Stimulated activated CD8-positive, alpha-beta memory T cell treated with anti-CD3 and anti-CD28 coated beads, Interleukin-12 subunit alpha, Interleukin-12 subunit beta, amount 100 ng/mL, for 4 hours (primary cell): ENCODE measurements around the gene FERMT1.
"Not testable (repeated sequence)": the region's sequence is repeated elsewhere in the genome, so short reads cannot be mapped to it uniquely, and the experiment has no call there.

Experiments
- DNase-seq: peaks from one replicate; pipeline ENCODE4 v3.0.0-alpha.2; 2020; ENCODE audit warnings: low read depth

FERMT1 gene

DNA sequence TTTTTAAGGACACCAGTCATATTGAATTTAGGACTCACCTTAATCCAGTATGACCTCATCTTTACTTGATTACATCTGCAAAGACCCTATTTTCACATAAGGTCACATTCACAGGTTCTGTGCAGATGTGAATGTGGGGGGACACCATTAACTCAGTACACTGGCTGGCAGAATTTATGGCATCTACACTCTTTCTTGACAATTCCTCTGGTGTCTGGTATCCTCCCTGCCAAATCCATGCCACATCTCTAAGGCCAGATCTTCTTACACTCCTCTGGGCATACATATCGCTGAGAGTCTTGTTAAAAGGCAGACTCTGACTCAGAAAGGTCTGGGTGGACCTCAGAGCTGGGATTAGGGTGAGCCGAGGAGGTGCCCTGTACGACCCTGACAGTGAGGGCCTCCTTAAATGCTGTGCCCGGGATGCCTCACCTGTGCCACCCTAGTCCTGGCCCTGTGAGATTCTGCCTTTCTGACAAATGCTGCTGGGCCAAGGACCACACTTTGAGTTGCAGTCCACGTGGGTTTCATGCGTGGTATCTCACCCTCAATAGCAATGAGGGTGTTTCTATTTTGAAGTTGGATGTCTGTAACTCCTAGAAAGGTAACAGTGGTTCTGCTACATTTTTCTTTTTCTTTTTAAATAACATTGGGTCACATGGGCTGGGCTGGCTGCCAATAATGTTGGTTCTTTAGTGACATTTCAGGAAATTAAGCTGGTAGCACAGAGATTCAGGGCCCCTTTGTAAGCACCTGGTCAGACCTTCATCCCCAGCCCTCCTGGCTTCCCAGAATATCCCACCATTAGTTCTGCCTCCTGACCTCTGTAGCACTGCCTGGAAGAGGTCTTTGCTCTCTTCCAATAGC is 51.8 kb downstream of the FERMT1 start:
- DNase-seq = no peak

DNA sequence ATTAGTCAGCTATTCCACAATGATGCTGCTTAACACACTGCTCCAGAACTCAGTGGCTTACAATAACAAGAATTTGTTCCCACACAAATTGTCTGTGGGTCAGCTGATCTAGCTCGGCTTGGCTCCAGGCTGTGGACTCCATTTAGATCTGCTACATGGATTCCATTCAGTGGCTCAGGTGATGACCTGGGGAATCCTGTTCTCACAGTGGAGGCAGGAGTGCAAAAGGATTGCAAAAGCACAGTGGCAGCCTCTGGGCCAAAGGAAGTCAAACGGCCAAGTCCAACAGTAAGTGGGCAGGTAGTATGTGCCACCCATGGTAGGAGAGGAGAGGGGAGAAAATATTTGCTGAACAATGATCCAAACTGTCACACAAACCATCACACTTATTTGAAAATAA is 53.2 kb downstream of the FERMT1 start:
- no peak for DNase-seq

DNA sequence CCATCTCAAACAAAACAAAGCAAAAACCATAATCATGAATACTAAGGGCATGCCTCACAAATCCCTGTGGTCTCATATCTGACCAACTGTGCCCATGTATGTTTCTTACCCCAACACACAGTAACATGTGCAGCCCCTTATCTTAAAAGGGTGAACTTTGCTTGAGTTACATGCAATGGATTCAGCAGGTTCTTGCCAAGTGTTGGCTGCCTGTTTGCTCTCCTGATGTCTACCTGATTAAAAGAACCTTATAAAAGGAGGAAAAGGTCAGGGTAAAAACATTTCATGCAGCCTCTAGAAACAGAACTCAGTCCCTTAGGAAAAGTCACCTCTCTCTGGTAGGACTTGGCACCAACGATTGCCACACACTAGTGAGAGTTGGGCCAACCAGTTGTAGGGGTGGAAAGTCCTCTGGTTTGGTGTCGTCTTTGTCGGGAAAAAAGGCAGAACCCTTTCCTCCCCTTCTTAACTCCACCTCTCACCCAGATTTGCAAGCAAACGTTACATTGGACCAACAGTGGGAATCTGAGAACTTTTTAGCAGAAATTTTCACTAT is 55.0 kb downstream of the FERMT1 start:
- no peak for DNase-seq

DNA sequence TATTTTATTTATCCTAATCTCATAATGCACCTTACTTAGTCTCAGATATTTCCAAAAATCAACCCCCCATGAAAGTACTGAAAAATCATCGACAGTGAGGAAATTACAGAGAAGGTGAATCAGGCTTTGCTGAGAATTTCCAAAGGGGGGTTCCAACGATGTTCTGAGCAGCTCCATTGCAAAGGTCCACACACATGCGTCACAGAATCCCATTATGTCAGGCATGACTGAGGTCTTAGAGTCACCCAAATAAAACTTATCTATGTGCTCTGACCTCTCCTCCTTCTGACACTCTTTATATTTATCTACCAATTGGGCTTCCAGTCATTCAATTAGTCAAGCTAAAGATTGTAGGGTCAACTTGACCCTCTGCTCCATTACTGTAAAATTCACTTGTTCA is 56.2 kb downstream of the FERMT1 start:
- DNase-seq = no peak

DNA sequence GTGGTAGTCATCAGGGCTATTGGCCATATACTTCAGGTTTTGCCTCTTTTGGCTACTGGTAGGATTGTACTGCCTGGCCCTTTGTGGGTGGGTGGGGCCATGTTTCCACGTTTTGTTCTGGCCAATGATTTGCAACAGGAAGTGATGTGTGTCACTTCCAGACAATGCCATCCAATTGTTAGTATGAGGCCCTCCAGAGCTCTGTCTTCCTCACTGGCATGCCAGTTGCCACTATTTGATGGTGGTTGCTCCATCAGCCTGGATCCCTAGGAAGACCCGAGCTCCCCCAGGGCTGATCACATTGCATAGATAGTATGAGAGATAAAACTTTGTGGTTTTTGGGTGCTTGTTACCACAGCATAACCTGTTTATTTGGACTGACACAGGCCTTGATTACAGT is 61.3 kb downstream of the FERMT1 start:
- DNase-seq = no peak

DNA sequence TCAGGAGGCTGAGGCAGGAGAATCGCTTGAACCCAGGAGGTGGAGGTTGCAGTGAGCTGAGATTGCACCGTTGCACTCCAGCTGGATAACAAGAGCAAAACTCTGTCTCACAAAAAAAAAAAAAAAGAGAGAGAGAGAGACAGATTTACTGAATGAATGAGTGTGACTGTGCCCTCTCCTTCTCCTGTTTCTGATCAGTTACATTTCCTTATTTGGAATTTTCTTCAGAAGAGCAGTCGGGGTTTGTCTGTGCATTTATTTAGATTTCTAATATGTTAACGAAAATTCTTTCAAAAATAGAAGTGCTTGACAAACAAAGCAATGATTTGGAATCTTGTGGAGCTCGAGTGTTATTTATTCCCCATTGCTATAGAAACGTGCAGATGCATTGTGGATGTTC is 62.6 kb downstream of the FERMT1 start:
- DNase-seq = no peak

DNA sequence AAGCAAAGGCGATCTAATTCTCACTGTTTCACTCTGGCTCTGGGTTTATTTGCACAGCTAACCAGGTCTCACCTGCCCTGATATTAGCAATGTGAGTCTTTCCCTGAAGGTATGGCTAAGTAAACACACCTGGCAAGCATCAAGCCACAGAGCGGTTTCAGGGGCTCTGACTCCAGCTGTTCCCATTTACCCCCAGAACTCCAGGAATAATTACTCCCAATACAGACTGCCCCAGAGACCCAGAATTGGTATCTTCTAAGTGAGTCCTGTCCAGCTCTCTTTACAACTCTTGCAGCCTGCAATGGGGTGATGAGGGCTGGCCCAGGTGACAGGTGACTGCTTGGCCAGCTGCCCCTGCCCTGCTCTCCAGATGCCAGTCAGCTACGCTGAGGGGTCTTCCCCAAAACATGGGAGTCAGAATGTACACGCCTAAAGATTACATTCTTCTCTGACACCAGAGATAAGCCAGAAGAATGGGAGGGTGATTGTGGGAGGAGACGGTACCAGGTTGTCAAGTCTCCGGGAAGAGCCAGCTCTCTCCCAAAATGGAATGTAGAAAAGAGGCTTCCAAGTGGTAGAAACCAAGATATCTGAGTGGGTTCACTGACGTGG is 64.0 kb downstream of the FERMT1 start:
- no peak for DNase-seq

DNA sequence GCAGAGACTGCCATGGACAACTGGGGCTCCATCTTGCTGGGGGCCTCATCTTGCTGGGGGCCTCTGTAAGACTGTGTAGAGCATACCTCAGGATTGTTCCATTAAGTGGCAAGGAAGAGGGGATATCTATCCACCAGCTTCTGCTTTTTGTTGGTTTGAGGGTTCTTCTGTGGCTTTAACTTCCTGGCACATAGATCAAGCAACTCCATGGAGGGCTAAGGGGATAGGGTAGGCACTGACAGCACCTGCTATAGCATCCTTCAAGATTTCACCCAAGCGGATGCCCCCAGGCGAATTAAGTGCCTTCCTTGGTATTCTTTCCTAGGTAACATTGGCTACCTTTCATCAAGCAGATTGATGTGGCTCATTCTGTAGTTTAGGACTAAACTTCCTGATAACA is 65.1 kb downstream of the FERMT1 start:
- DNase-seq = no peak

DNA sequence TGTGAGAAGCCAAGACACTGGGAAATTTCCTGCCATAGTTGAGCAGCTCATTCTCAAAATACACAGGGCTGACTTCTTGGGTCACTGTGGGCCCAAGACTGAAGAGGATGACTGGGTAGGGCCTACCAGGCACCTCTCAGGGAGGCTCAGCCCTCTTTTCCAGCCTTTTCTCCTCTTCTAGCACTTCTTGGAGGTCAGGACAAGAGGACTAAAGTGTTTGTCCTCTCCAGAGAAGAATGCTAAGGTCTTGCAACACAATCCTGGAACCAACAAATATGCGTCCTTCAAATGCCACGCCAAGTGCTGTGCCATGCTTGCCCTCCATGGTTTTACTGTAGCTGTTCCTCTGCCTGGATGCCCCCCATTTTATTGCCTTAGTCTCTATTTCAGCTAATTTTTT is 65.7 kb downstream of the FERMT1 start:
- DNase-seq = no peak

DNA sequence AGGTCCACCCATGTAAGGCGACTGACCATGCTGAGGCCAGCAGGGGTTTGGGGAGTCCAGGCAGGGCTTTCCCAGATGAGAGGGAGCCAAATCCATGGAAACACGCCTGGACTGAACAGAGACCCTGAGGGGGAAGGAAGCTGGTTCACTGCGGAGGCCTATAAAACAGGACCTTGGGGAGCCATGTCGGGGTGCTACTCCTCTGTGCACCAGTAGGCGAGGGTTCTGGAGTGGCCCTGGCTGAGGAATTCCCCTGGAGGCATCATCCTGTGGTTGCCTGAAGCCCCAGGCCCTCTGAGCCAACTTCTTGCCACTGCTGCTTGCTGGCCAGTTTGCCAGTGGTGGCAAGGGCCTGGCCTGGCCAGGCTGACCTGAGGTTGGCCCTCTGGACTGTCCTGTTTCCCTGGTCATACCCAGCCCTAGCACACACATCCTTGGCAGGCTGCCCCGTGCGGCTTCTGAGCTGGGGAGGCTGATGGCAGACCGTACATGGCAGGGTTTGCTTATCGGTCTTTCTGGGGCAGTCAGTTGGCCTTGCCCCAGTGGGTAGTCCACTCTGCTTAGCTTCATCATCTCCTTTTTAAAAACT is 66.8 kb downstream of the FERMT1 start:
- DNase-seq = no peak

DNA sequence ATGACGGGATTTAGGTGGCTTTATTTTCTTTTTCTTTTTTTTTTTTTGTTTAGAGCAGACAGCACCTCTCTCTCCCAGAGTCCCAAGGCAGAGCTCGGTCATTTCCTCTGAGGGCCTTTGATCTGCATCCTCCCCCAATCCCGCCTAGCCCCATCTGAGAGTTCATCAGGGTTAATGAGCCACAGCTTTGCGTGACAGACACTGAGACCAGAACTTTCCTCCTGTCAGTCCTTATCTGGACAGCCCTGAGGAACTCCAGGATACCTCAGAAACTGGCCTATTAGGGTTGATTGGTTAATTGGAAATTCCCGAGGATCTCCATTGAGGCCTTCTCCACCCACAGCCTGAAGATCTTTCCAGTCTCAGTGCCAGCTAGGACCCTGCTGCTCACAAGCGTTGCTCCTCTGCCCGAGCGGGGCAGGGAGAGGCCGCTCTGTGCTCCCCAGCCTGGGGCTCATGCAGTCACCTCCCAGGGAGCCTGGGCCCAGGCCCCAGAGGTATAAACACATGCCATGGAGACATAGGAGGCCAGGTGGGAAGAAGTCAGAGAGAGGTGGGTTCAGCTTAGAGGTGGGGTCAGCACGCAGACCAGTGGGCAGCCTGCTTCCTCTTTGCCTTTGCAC is 67.6 kb downstream of the FERMT1 start:
- DNase-seq = no peak

DNA sequence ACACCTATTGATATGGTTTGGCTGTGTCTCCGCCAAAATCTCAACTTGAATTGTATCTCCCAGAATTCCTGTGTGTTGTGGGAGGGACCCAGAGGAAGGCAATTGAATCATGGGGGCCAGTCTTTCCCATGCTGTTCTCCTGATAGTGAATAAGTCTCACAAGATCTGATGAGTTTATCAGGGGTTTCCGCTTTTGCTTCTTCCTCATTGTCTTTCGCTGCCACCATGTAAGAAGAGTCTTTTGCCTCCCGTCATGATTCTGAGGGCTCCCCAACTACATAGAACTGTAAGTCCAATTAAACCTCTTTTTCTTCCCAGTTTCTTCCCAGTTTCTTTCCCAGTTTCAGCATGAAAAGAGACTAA is 68.2 kb downstream of the FERMT1 start:
- not testable (repeated sequence) for DNase-seq

DNA sequence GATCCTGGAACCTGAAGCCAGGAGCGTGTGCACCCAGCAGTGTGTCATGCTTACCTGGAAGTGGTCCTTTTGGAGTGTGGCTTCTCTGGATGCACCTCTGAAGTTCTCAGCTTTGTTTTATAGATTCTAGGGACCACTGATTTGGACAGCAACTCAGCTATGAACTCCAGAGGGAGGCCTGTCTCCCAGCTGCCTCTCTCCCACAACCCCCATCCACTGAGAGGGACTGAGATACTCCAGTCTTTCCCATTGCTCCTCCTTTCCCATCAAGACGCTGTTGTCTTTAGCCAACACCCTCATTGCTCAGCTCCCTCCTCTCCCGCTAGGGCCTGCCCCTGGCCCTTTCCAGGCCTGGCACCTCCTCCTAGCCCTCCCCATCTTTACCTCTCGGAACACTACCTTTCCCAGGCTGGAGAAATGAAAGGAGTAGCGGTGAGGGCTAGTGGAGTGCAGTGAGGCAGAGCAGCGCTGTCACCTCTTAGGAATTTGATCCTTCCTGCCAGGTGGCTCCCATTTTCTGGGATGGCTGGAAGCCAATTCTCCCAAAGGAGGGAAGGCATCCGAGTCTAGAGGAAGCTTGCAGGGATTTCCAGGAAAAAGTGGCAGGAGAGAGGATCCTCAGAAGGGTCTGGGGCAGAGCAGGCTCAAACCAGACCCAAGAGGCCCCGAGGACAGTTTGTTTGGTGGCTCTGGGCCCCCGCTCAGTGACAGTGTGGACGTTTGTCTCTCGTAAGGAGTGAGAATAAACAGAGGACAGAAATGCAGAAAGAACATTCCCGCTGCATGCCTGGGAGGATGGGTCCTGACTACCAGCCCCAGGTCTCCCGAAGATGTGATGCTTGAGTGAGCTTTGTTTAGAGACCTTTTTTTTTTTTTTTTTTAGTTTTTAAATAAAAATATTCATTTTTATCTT is 68.8 kb downstream of the FERMT1 start, which contains the start of gene LRRN4:
Gene LRRN4, minus strand, starts transcription at position 285 of the 913 bp plus-strand sequence. CDS start 1,261 bp downstream, outside the sequence.
- DNase-seq = no peak

DNA sequence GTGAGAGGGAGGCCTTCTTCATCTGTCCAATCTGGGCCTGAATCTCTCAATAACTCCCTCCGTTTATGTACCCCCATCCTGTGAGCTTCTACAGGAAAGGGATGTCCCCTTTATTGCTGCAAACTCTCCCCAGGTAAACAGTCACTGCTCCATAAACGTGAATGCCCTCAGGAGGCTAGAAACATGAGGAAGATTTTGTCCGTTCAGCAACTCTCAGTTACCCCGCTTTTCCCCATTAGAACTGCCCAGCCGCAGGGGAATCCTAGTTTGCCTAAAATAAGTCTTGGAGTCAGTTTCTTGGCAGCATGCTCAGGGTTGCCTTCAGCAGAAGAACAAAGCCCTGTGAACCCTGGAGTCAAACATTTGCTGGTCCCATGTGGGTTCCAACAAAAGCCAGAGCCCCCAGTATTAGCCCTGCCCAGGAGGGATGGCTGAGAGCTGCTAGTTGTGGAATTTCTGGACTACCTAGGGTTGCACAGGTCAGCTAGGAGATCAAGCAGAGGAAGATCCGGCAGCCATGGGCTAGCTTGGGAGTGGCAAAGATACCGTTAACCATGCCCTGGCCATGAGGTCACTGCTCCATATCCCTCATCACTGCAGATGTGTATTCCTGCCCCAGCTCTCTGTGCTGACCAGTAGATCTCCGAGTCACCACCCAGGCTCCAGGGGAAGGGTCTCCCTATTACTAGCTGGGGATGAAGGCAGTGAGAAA is 69.6 kb downstream of the FERMT1 start:
- DNase-seq = no peak

DNA sequence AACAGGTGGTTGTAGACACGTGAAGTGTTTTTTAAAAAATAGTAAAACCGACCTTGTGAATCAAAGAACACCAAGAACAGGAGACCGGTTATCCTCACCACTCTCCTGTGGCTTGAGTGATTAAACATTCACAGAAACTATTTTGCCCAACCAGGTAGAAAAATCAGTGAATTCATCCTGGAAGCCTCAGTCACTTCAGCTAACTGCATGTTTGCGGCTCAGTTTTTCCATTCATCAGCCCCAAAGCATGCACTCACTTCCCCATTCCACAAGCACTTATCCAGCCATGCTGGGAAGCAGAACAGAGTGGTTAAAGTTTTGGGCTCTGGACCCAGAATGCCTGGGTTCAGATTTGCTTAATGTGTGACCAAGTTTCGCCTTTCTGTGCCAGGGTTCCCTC is 71.3 kb downstream of the FERMT1 start:
- DNase-seq = no peak

DNA sequence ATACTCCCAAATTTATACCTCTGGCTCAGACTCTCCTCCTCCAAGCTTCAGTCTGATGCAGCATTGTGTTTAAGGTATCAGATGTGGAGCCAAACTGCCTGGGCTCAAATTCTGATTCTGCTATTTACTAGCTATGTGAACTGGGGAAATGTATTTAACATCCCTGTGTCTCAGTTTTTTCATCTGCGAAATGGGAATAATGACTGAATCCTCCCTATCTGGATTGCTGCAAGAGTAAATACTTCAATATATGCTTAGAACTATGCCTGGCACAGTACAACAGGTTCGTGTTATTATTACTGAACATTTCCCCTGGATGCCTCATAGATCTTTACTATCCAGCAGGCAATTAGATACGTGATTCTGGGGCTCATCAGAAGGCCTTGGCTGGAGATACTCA is 74.4 kb downstream of the FERMT1 start:
- no peak for DNase-seq

DNA sequence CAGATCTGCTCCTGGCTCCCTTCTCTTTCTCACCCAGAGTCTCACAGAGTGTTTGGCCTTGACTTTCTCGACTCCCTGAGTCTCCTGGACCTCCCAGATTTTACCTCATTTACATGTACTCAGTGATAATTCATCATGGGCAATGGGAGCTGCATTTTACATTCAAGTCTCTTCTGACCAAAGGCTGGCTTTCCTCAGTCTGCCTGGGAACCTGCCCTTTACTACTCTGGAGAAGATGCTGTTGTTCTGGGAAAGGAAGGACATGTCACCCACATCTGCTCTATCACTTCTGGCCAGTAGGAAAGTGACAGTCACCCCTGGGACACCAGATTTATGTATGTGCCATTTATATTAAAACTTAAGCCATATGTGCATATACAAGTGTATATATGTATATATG is 76.4 kb downstream of the FERMT1 start:
- no peak for DNase-seq

DNA sequence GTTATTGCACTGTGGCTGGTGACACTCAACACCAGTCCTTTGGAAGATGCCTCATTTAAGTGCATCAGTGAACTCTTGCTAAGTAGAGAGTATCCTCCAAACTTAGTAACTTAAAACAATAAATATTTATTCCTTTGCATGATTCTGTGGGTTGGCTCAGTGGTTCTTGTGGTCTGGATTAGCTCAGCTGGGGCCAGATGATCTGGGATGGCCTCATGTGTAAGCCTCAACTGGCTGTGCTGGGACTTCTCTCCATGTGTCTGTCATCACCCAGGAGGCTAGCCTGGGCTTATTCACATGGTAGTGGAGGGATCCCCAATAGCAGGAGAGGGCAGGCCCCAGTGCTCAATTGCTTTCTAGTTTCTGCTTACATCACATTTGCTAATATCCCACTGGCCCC is 77.3 kb downstream of the FERMT1 start:
- DNase-seq = no peak

DNA sequence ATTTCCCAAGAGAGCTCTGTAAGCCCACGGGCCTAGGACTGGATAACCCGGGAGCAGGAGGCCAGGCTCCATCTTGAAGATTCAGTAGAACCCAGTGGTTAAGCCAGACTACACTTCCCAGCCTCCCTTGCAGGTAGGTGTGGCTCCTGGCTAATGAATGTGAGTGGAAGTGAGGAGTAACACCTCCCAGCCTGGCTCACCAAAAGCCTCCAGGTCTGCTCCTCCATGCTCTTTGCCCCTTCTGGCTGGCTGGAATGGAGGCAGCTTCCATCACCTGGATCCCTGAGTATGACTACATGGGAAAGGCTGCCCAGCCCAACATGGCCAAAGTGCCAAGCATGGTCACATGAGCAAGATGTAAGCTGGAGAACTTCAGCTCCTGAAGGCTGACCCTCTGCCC is 78.7 kb downstream of the FERMT1 start:
- DNase-seq = no peak

DNA sequence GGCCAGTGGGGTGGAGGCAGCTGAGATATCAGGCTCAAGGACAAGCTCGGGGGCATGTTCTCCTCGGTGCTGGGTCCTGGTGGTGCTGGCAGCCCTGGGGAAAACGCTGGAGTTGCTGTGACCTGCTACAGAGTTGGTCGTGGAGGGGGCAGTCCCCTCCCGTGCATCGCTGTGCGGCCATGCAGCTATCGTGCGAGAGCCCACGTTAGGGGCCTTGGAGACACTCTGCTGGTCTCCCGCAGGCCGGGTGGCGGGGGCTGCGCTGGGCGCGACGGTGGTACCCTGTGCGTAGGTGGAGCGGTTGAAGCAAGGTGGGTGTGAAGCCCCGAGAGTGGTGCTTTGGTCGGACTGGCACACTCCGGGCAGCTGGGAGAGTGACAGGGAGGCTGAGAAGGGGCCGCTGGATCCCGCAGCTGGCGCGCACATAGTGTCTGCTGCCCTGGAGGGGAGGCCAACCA is 81.0 kb downstream of the FERMT1 start:
- DNase-seq = no peak
